Measurements from ENCODE around the gene HDAC7. TPM values are rescaled to one million over a fixed set of nuclear protein-coding genes. Genes with fewer than 3 reads are reported as not detected.

HDAC7 gene
- total RNA-seq, 2 donors from 2014 or later, result 146 to 154 TPM

GRCh38 chr12:47814539-47815170 lies 5.0 kb downstream of the HDAC7 start:
- H3K4me3 Mint-ChIP-seq, result no peak overlapping the region
- DNase-seq, result no peak
- H3K4me1 Mint-ChIP-seq, result peaks cover 58% of the 10 kb centered on the region
- Histone ChIP-seq H3K4me3 (ENCODE audit: low read length) (no peak overlapping the region), H3K27me3 (ENCODE audit: control insufficient read depth, insufficient read depth, low read length, poor library complexity, severe bottlenecking) (no peaks in the 10 kb centered on the region), H3K9me3 (ENCODE audit: control insufficient read depth, low read length) (no peaks in the 10 kb centered on the region), H3K4me1 (ENCODE audit: control insufficient read depth, insufficient read depth, low read length) (peaks cover 21% of the 10 kb centered on the region), H3K36me3 (ENCODE audit: control insufficient read depth, insufficient read depth, low read length) (peaks cover 35% of the 10 kb centered on the region), H3K9ac (ENCODE audit: extremely low read depth, low read length, poor library complexity, severe bottlenecking) (no peak overlapping the region), H3K27ac (ENCODE audit: low read depth, low read length) (no peak overlapping the region)
- H3K27me3 Mint-ChIP-seq (ENCODE audit: insufficient read depth), result no peaks in the 10 kb centered on the region
- TF ChIP-seq CTCF (conservative IDR thresholded peaks at IDR 0.05), result no peak
- 85 to 91% methylated on average over 2 to 3 of the region's 3 CpGs for WGBS, 2 experiments (ENCODE audit: insufficient coverage in 1 of 2, insufficient read length in 1 of 2)
- peaks cover 20% of the 10 kb centered on the region for H3K36me3 Mint-ChIP-seq (ENCODE audit: low read depth)
- no peak overlapping the region for H3K27ac Mint-ChIP-seq
- no peaks in the 10 kb centered on the region for H3K9me3 Mint-ChIP-seq

GRCh38 chr12:47813511-47814196 lies 6.0 kb downstream of the HDAC7 start:
- WGBS, 2 experiments (ENCODE audit: insufficient coverage in 1 of 2, insufficient read length in 1 of 2), result 71 to 81% methylated on average over 4 to 9 of the region's 9 CpGs
- Histone ChIP-seq H3K4me1 (ENCODE audit: control insufficient read depth, insufficient read depth, low read length) (peaks cover 21% of the 10 kb centered on the region), H3K27ac (ENCODE audit: low read depth, low read length) (peak overlapping the region; percentile 83), H3K27me3 (ENCODE audit: control insufficient read depth, insufficient read depth, low read length, poor library complexity, severe bottlenecking) (no peaks in the 10 kb centered on the region), H3K4me3 (ENCODE audit: low read length) (peak overlapping the region; percentile 68), H3K36me3 (ENCODE audit: control insufficient read depth, insufficient read depth, low read length) (peaks cover 35% of the 10 kb centered on the region), H3K9ac (ENCODE audit: extremely low read depth, low read length, poor library complexity, severe bottlenecking) (no peak overlapping the region), H3K9me3 (ENCODE audit: control insufficient read depth, low read length) (no peaks in the 10 kb centered on the region)
- peak overlapping the region; percentile 45 for H3K4me3 Mint-ChIP-seq
- H3K27ac Mint-ChIP-seq, result peak overlapping the region; percentile 98
- H3K9me3 Mint-ChIP-seq, result no peaks in the 10 kb centered on the region
- DNase-seq, result no peak
- no peaks in the 10 kb centered on the region for H3K27me3 Mint-ChIP-seq (ENCODE audit: insufficient read depth)
- H3K4me1 Mint-ChIP-seq, result peaks cover 64% of the 10 kb centered on the region
- TF ChIP-seq CTCF (conservative IDR thresholded peaks at IDR 0.05), result peak; percentile 11
- H3K36me3 Mint-ChIP-seq (ENCODE audit: low read depth), result peaks cover 20% of the 10 kb centered on the region

GRCh38 chr12:47812797-47813510 lies 6.7 kb downstream of the HDAC7 start:
- TF ChIP-seq CTCF (conservative IDR thresholded peaks at IDR 0.05), result no peak
- peak overlapping the region; percentile 45 for H3K4me3 Mint-ChIP-seq
- no peaks in the 10 kb centered on the region for H3K27me3 ChIP-seq (ENCODE audit: control insufficient read depth, insufficient read depth, low read length, poor library complexity, severe bottlenecking)
- H3K9ac ChIP-seq (ENCODE audit: extremely low read depth, low read length, poor library complexity, severe bottlenecking), result no peak overlapping the region
- peaks cover 20% of the 10 kb centered on the region for H3K36me3 Mint-ChIP-seq (ENCODE audit: low read depth)
- DNase-seq, result peak; percentile 98
- peak overlapping the region; percentile 68 for H3K4me3 ChIP-seq (ENCODE audit: low read length)
- WGBS, 2 experiments (ENCODE audit: insufficient coverage in 1 of 2, insufficient read length in 1 of 2), result 17 to 19% methylated on average over 10 to 32 of the region's 37 CpGs
- H3K4me1 ChIP-seq (ENCODE audit: control insufficient read depth, insufficient read depth, low read length), result peaks cover 25% of the 10 kb centered on the region
- H3K9me3 Mint-ChIP-seq, result no peaks in the 10 kb centered on the region
- peak overlapping the region; percentile 83 for H3K27ac ChIP-seq (ENCODE audit: low read depth, low read length)
- peaks cover 64% of the 10 kb centered on the region for H3K4me1 Mint-ChIP-seq
- peak overlapping the region; percentile 98 for H3K27ac Mint-ChIP-seq
- H3K9me3 ChIP-seq (ENCODE audit: control insufficient read depth, low read length), result no peaks in the 10 kb centered on the region
- H3K36me3 ChIP-seq (ENCODE audit: control insufficient read depth, insufficient read depth, low read length), result peaks cover 33% of the 10 kb centered on the region
- no peaks in the 10 kb centered on the region for H3K27me3 Mint-ChIP-seq (ENCODE audit: insufficient read depth)

All from endodermal cell (in vitro differentiated cells).